Stomach (tissue), 19 donors: ENCODE measurements around the gene CERK. TPM values are rescaled to one million over a fixed set of nuclear protein-coding genes. Genes with fewer than 3 reads are reported as not detected.
"Not testable (repeated sequence)": the region's sequence is repeated elsewhere in the genome, so short reads cannot be mapped to it uniquely, and the experiment has no call there.

Source experiments
- DNase-seq, 2 donors: peaks; one replicate each; pipeline versions ENCODE4 v3.0.0 to v3.0.0-alpha.2; 2013 to 2019
- H3K27ac ChIP-seq, 5 donors: fragments of 200-600 bp in 4 of 5; sonication (generic) in 4 of 5; one replicate each; pipeline ENCODE4 v1.5.1; 2013 to 2019; ENCODE audit warnings: mild to moderate bottlenecking in 1 of 5, moderate library complexity in 1 of 5
- H3K27me3 ChIP-seq, 3 donors: fragments of 200-600 bp; sonication (generic); one replicate each; pipeline ENCODE4 v1.5.1; 2017 to 2019; ENCODE audit warnings: mixed run types in 1 of 3
- H3K36me3 ChIP-seq, 4 donors: fragments of 200-600 bp; sonication (generic); 1 replicate in 3 of 4; 2 replicates in 1 of 4; pipeline ENCODE4 v1.5.1; 2016 to 2019
- H3K4me1 ChIP-seq, 4 donors: fragments of 200-600 bp; sonication (generic); one replicate each; pipeline ENCODE4 v1.5.1; 2016 to 2019
- H3K4me3 ChIP-seq, 4 donors: fragments of 200-600 bp; sonication (generic) in 3 of 4; one replicate each; pipeline ENCODE4 v1.5.1; 2016 to 2019; ENCODE audit warnings: mild to moderate bottlenecking in 1 of 4
- H3K9me3 ChIP-seq, 4 donors: fragments of 200-600 bp; sonication (generic); one replicate each; pipeline ENCODE4 v1.5.1; 2016 to 2019
- CTCF ChIP-seq, 7 experiments: fragments of 450-650 bp in 4 of 7; fragments of 200-600 bp in 3 of 7; sonication (generic) in 3 of 7; IDR thresholded peaks; one replicate each; pipeline ENCODE4 v1.5.1; 2016 to 2019; ENCODE audit warnings: antibody characterized with exemption in 7 of 7, control low read depth in 2 of 7, mild to moderate bottlenecking in 1 of 7
- EP300 ChIP-seq: sonication (generic); formaldehyde crosslinking; IDR thresholded peaks from one replicate; pipeline ENCODE4 v1.6.1; 2017; ENCODE audit warnings: antibody characterized with exemption
- POLR2A ChIP-seq, 4 donors: fragments of 450-650 bp; IDR thresholded peaks; one replicate each; pipeline ENCODE4 v1.6.1; 2016; ENCODE audit warnings: antibody characterized with exemption in 4 of 4, control low read depth in 2 of 4, mild to moderate bottlenecking in 1 of 4, moderate library complexity in 1 of 4
- POLR2AphosphoS5 ChIP-seq, 3 donors: sonication (generic); formaldehyde crosslinking; IDR thresholded peaks; one replicate each; pipeline ENCODE4 v1.6.1; 2016; ENCODE audit warnings: antibody characterized with exemption in 3 of 3
- WGBS, 5 donors: extraction: QIAGEN DNeasy Blood & Tissue Kit in 3 of 5; methylation state at CpG; one replicate each; pipeline versions ENCODE4 v1.1.5 to v1.1.7; 2013 to 2018; 5-methylcytosine and 5-hydroxymethylcytosine counted together
- intact Hi-C: fragments of 100-400 bp; cut with DNase I; formaldehyde crosslinking; loops from one replicate; pipeline ENCODE4 v1.15.1; 2023; ENCODE audit warnings: low total_unique reads
- long read RNA-seq, 10 donors: transcript quantifications; one replicate each; lab custom pipeline, GENCODE V29; 2026
- polyA plus RNA-seq, 3 donors: library from polyadenylated mRNA; stranded (reverse); fragments of 200-250 nt; gene quantifications; one replicate each; pipeline ENCODE4 v1.2.3, GENCODE V29; 2013
- total RNA-seq, 5 donors: library from RNA; depleted of rRNA; stranded (reverse); fragments of >200 nt; gene quantifications; one replicate each; pipeline versions ENCODE4 v1.1.0 to v1.2.3, GENCODE V29; 2014 to 2016
- donor health status: healthy with polysubstance abuse.
- donor health status: Bipolar disorder and iron deficiency.
- donor health status: healthy.

The CERK gene
- total RNA-seq = 10 to 100 TPM; 29.1 to 59.4 (median 42.4) TPM
- 10 to 100 TPM; 12.5 to 29.2 (median 26.0) TPM for polyA plus RNA-seq
- long read RNA-seq, donor 1, full-length matches to known transcripts = 2 of 2 reads
- long read RNA-seq, donor 1, partial matches to known transcripts = 0 of 2 reads
- long read RNA-seq, donor 1, other reads (novel, unspliced or antisense) = 0 of 2 reads
- long read RNA-seq, donor 2, full-length matches to known transcripts = 8 of 8 reads
- long read RNA-seq, donor 2, partial matches to known transcripts = 0 of 8 reads
- long read RNA-seq, donor 2, other reads (novel, unspliced or antisense) = 0 of 8 reads
- long read RNA-seq, donor 3, full-length matches to known transcripts = 3 of 3 reads
- long read RNA-seq, donor 3, partial matches to known transcripts = 0 of 3 reads
- long read RNA-seq, donor 3, other reads (novel, unspliced or antisense) = 0 of 3 reads
- long read RNA-seq, donor 4, full-length matches to known transcripts = 1 of 1 reads
- long read RNA-seq, donor 4, partial matches to known transcripts = 0 of 1 reads
- long read RNA-seq, donor 4, other reads (novel, unspliced or antisense) = 0 of 1 reads
- long read RNA-seq, donor 5, full-length matches to known transcripts = 11 of 11 reads
- long read RNA-seq, donor 5, partial matches to known transcripts = 0 of 11 reads
- long read RNA-seq, donor 5, other reads (novel, unspliced or antisense) = 0 of 11 reads
- long read RNA-seq, donor 6, full-length matches to known transcripts = 9 of 9 reads
- long read RNA-seq, donor 6, partial matches to known transcripts = 0 of 9 reads
- long read RNA-seq, donor 6, other reads (novel, unspliced or antisense) = 0 of 9 reads
- long read RNA-seq, donor 7, full-length matches to known transcripts = 7 of 7 reads
- long read RNA-seq, donor 7, partial matches to known transcripts = 0 of 7 reads
- long read RNA-seq, donor 7, other reads (novel, unspliced or antisense) = 0 of 7 reads
- long read RNA-seq, donor 8, full-length matches to known transcripts = 3 of 3 reads
- long read RNA-seq, donor 8, partial matches to known transcripts = 0 of 3 reads
- long read RNA-seq, donor 8, other reads (novel, unspliced or antisense) = 0 of 3 reads
- long read RNA-seq, donor 9, full-length matches to known transcripts = 4 of 4 reads
- long read RNA-seq, donor 9, partial matches to known transcripts = 0 of 4 reads
- long read RNA-seq, donor 9, other reads (novel, unspliced or antisense) = 0 of 4 reads
- long read RNA-seq, donor 10, full-length matches to known transcripts = 1 of 1 reads
- long read RNA-seq, donor 10, partial matches to known transcripts = 0 of 1 reads
- long read RNA-seq, donor 10, other reads (novel, unspliced or antisense) = 0 of 1 reads

GRCh38 chr22:46737976-46738646 is at the start of gene CERK:
CERK (minus strand) TSS chr22:46738252; CDS start chr22:46738148, 104 bp downstream.
- H3K4me3 ChIP-seq = peak within 1 kb of the TSS; percentile 86 to 93 (median 90)
- TF ChIP-seq EP300 = no peak
- TF ChIP-seq POLR2AphosphoS5 (IDR thresholded peaks at IDR 0.05) = no peak
- no peak for TF ChIP-seq CTCF (IDR thresholded peaks at IDR 0.05)
- no peak for TF ChIP-seq POLR2A (IDR thresholded peaks at IDR 0.05)
- intact Hi-C loops = no loop called here
- H3K4me1 ChIP-seq = peaks cover 68 to 88% (median 82%) of the 10 kb centered on the region in 4 donors
- peak; percentile 85 to 92 for DNase-seq
- H3K27me3 ChIP-seq = no peaks in the 10 kb centered on the region
- WGBS, 5 donors = 0 to 1% (median 1%) methylated on average over 10 to 98 of the region's 99 CpGs
- H3K27ac ChIP-seq = peak within 1 kb of the TSS; percentile 92 to 96 (median 95)
- H3K9me3 ChIP-seq = no peaks in the 10 kb centered on the region
- no peaks in the 10 kb centered on the region for H3K36me3 ChIP-seq

GRCh38 chr22:46783721-46784120 is 45.7 kb upstream of the CERK start:
- Histone ChIP-seq H3K27me3 (no peaks in the 10 kb centered on the region), H3K4me3 (no peak overlapping the region), H3K36me3 (peaks cover 0 to 10% (median 2%) of the 10 kb centered on the region in 4 donors), H3K4me1 (peaks cover 0 to 18% (median 4%) of the 10 kb centered on the region in 4 donors), H3K27ac (no peak overlapping the region), H3K9me3 (no peaks in the 10 kb centered on the region)
- TF ChIP-seq CTCF (IDR thresholded peaks at IDR 0.05) (no peak), EP300 (no peak), POLR2A (IDR thresholded peaks at IDR 0.05) (no peak), POLR2AphosphoS5 (IDR thresholded peaks at IDR 0.05) (no peak)
- 80 to 95% (median 92%) methylated on average over 3 of the region's 3 CpGs for WGBS, 5 donors
- DNase-seq = no peak
- intact Hi-C loops = no loop called here

- DNase-seq, H3K9me3 ChIP-seq, H3K36me3 ChIP-seq, H3K27ac ChIP-seq, intact Hi-C loops, H3K4me3 ChIP-seq, H3K27me3 ChIP-seq: not testable (repeated sequence)
- 92 to 94% (median 93%) methylated on average over 10 of the region's 10 CpGs for WGBS, 5 donors
- peaks cover 5 to 20% (median 12%) of the 10 kb centered on the region in 4 donors for H3K4me1 ChIP-seq
Observed at GRCh38 chr22:46782200-46782599, 44.1 kb upstream of the CERK start.

GRCh38 chr22:46781291-46781690 is 43.2 kb upstream of the CERK start:
- DNase-seq = no peak
- H3K4me1 ChIP-seq = peaks cover 14 to 29% (median 21%) of the 10 kb centered on the region in 4 donors
- 93 to 98% (median 95%) methylated on average over 9 of the region's 9 CpGs for WGBS, 5 donors

More at GRCh38 chr22:46781291-46781690, 43.2 kb upstream of the CERK start:
- H3K36me3 ChIP-seq = peaks cover 0 to 10% (median 2%) of the 10 kb centered on the region in 4 donors
- no peaks in the 10 kb centered on the region for H3K9me3 ChIP-seq
- no peak for TF ChIP-seq CTCF (IDR thresholded peaks at IDR 0.05)
- TF ChIP-seq EP300 = no peak
- TF ChIP-seq POLR2AphosphoS5 (IDR thresholded peaks at IDR 0.05) = no peak
- TF ChIP-seq POLR2A (IDR thresholded peaks at IDR 0.05) = no peak
- H3K4me3 ChIP-seq = no peak overlapping the region
- H3K27ac ChIP-seq = no peak overlapping the region
- H3K27me3 ChIP-seq = no peaks in the 10 kb centered on the region
- intact Hi-C loops = no loop called here
